ENCODE measurements around the gene FAM76A. TPM values are rescaled to one million over a fixed set of nuclear protein-coding genes. Genes with fewer than 3 reads are reported as not detected.
"Not testable (repeated sequence)": the region's sequence is repeated elsewhere in the genome, so short reads cannot be mapped to it uniquely, and the experiment has no call there.

The FAM76A gene
- total RNA-seq, 1 donor from 2014 or later = 12.7 TPM

DNA sequence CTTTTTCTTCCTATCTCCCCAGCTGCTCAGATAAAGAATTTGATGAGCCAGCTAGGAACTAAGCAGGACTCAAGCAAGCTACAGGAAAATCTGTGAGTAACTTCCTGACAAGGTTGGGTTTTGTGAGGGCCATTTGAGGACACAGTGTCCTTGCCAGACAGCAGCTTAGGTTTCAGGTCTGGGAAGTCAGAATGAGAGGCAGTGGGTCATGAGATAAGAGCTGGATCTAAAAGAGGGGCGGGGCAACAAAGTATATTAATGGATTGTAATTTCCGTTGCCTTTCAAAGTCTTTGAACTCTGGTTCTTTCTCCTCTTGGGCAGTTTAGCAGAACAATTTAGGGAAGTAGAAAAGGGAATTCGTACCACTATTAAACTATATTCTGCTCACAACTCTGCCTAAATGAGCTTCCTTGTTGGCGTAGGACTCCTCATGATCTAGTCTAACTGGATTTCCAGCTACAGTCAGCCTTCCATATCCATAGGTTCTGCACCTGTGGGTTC lies 63.8 kb downstream of the FAM76A start:
- TF ChIP-seq, protein P1, sequence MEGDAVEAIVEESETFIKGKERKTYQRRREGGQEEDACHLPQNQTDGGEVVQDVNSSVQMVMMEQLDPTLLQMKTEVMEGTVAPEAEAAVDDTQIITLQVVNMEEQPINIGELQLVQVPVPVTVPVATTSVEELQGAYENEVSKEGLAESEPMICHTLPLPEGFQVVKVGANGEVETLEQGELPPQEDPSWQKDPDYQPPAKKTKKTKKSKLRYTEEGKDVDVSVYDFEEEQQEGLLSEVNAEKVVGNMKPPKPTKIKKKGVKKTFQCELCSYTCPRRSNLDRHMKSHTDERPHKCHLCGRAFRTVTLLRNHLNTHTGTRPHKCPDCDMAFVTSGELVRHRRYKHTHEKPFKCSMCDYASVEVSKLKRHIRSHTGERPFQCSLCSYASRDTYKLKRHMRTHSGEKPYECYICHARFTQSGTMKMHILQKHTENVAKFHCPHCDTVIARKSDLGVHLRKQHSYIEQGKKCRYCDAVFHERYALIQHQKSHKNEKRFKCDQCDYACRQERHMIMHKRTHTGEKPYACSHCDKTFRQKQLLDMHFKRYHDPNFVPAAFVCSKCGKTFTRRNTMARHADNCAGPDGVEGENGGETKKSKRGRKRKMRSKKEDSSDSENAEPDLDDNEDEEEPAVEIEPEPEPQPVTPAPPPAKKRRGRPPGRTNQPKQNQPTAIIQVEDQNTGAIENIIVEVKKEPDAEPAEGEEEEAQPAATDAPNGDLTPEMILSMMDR (IDR thresholded peaks at IDR 0.05) = no peak
- peak overlapping the region; percentile 9 for H3K27ac Mint-ChIP-seq (ENCODE audit: unreplicated experiment)
- DNase-seq (ENCODE audit: extremely low spot score, unreplicated experiment) = no peak
- H3K9me3 Mint-ChIP-seq (ENCODE audit: unreplicated experiment) = no peaks in the 10 kb centered on the region
- peaks cover 27% of the 10 kb centered on the region for H3K36me3 Mint-ChIP-seq (ENCODE audit: unreplicated experiment)
- no peaks in the 10 kb centered on the region for H3K27me3 Mint-ChIP-seq (ENCODE audit: unreplicated experiment)
- peaks cover 8% of the 10 kb centered on the region for H3K4me1 Mint-ChIP-seq (ENCODE audit: unreplicated experiment)
- H3K4me3 Mint-ChIP-seq (ENCODE audit: unreplicated experiment) = no peak overlapping the region

DNA sequence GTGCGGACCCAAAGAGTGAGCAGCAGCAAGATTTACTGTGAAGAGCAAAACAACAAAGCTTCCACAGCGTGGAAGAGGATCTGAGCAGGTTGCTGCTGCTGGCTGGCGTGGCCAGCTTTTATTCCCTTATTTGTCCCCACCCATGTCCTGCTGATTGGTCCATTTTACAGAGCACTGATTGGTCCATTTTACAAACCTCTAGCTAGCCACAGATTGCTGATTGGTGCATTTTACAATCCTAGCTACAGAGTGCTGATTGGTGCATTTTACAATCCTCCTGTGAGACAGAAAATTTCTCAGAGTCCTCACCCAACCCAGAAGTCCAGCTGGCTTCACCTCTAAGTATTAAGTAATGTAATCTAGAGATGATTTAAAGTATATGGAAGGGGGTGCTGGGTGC lies 64.5 kb downstream of the FAM76A start:
- not testable (repeated sequence) for H3K27ac Mint-ChIP-seq (ENCODE audit: unreplicated experiment); H3K27me3 Mint-ChIP-seq (ENCODE audit: unreplicated experiment); H3K4me1 Mint-ChIP-seq (ENCODE audit: unreplicated experiment); DNase-seq (ENCODE audit: extremely low spot score, unreplicated experiment); H3K4me3 Mint-ChIP-seq (ENCODE audit: unreplicated experiment); H3K9me3 Mint-ChIP-seq (ENCODE audit: unreplicated experiment)
- peaks cover 28% of the 10 kb centered on the region for H3K36me3 Mint-ChIP-seq (ENCODE audit: unreplicated experiment)

DNA sequence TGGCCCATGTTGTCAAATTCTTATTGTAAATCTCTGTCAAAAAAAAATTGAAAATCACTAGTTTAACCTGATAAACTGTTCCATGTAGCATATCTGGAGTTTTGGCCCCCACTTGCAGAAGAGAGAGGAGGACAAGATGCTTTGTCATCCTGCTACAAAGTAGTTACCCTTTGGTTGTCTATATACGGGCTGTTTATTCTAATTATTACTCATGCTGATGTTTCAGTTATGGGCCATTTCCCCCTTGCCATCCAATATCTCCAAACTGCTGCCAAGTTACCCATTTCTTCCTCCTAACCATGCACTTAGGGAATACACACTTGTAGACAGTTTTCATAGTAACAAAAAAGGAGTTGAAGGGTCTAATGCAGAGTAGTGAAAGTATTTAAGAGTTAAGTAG lies 69.8 kb downstream of the FAM76A start:
- Mint-ChIP-seq H3K27ac (ENCODE audit: unreplicated experiment) (no peak overlapping the region), H3K4me1 (ENCODE audit: unreplicated experiment) (no peaks in the 10 kb centered on the region)

DNA sequence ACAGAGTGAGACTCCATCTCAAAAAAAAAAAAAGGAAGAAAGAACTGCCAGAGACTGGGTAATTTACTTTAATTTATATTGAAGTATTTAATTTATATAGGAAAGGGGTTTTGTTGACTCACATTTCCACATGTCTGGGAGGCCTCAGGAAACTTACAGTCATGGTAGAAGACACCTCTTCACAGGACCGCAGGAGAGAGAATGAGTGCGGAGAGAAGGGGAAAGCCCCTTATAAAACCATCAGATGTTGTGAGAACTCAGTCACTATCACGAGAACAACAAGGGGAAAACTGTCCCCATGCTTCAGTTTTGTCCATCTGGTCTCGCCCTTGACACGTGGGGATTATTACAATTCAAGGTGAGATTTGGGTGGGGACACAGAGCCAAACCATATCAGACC lies 79.0 kb downstream of the FAM76A start:
- H3K4me1 Mint-ChIP-seq (ENCODE audit: unreplicated experiment) = no peaks in the 10 kb centered on the region
- H3K4me3 Mint-ChIP-seq (ENCODE audit: unreplicated experiment) = no peak overlapping the region
- peaks cover 31% of the 10 kb centered on the region for H3K36me3 Mint-ChIP-seq (ENCODE audit: unreplicated experiment)
- TF ChIP-seq, protein P1 (IDR thresholded peaks at IDR 0.05) = no peak
- H3K27ac Mint-ChIP-seq (ENCODE audit: unreplicated experiment) = no peak overlapping the region
- H3K27me3 Mint-ChIP-seq (ENCODE audit: unreplicated experiment) = no peaks in the 10 kb centered on the region
- DNase-seq (ENCODE audit: extremely low spot score, unreplicated experiment) = no peak
- no peaks in the 10 kb centered on the region for H3K9me3 Mint-ChIP-seq (ENCODE audit: unreplicated experiment)

More for the DNA sequence above, 69.8 kb downstream of the FAM76A start:
- H3K4me3 Mint-ChIP-seq (ENCODE audit: unreplicated experiment) = no peak overlapping the region
- no peaks in the 10 kb centered on the region for H3K9me3 Mint-ChIP-seq (ENCODE audit: unreplicated experiment)
- H3K27me3 Mint-ChIP-seq (ENCODE audit: unreplicated experiment) = no peaks in the 10 kb centered on the region
- TF ChIP-seq, protein P1 (IDR thresholded peaks at IDR 0.05) = no peak
- DNase-seq (ENCODE audit: extremely low spot score, unreplicated experiment) = no peak
- peaks cover 38% of the 10 kb centered on the region for H3K36me3 Mint-ChIP-seq (ENCODE audit: unreplicated experiment)

DNA sequence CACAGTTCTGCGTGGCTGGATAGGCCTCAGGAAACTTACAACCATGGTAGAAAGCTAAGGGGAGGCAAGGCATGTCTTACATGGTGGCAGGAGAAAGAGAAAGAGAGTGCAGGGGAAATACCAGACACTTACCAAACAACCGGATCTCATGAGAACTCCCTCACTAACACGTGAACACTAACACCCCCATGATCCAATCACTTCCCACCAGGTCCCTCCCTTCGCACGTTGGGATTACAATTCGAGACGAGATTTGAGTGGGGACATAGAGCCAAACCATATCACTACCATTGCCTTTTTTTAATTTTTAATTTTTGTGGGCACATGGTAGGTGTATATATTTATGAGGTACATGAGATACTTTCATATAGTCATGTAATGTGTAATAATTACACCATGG lies 81.0 kb downstream of the FAM76A start:
- TF ChIP-seq, protein P1 (IDR thresholded peaks at IDR 0.05) = no peak
- no peaks in the 10 kb centered on the region for H3K4me1 Mint-ChIP-seq (ENCODE audit: unreplicated experiment)
- no peak for DNase-seq (ENCODE audit: extremely low spot score, unreplicated experiment)
- H3K27me3 Mint-ChIP-seq (ENCODE audit: unreplicated experiment) = no peaks in the 10 kb centered on the region
- no peak overlapping the region for H3K4me3 Mint-ChIP-seq (ENCODE audit: unreplicated experiment)
- peaks cover 27% of the 10 kb centered on the region for H3K36me3 Mint-ChIP-seq (ENCODE audit: unreplicated experiment)
- H3K27ac Mint-ChIP-seq (ENCODE audit: unreplicated experiment) = no peak overlapping the region
- no peaks in the 10 kb centered on the region for H3K9me3 Mint-ChIP-seq (ENCODE audit: unreplicated experiment)

DNA sequence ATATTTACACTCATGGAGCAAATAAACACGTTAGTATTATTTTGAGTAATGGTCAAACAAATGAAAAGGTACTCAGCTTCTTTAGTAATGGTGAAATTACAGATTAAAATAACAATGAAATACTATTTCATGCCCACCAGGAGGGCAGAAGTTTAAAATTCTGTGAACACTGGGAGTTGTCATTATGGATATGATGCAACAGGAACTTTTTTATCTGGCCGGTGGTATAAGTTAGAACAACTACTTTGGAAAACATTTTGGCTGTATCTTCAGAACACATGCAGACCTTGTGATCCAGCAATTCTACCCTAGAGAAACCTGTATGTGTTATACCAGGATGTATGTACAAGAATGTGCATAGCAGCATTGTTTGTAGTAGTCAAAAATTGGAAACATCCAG lies 81.6 kb downstream of the FAM76A start:
- Mint-ChIP-seq H3K27ac (ENCODE audit: unreplicated experiment) (no peak overlapping the region), H3K36me3 (ENCODE audit: unreplicated experiment) (peaks cover 26% of the 10 kb centered on the region)

DNA sequence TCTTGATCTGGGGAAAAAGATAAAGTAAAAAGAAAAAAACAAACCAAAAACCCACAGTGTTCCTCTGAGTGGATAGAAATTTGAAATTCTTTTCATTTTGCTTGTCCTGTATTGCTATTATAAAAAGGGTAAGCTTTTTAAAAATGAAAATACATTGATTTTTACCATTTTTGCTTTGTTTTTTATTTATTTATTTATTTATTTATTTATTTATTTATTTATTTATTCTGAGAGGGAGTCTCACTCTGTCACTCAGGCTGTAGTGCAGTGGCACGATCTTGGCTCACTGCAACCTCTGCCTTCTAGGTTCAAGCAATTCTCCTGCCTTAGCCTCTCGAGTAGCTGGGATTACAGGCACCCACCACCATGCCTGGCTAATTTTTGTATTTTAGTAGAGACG lies 82.4 kb downstream of the FAM76A start:
- not testable (repeated sequence) for H3K27me3 Mint-ChIP-seq (ENCODE audit: unreplicated experiment); H3K4me1 Mint-ChIP-seq (ENCODE audit: unreplicated experiment); H3K4me3 Mint-ChIP-seq (ENCODE audit: unreplicated experiment); DNase-seq (ENCODE audit: extremely low spot score, unreplicated experiment); H3K9me3 Mint-ChIP-seq (ENCODE audit: unreplicated experiment)
- Mint-ChIP-seq H3K36me3 (ENCODE audit: unreplicated experiment) (peaks cover 23% of the 10 kb centered on the region), H3K27ac (ENCODE audit: unreplicated experiment) (peak overlapping the region; percentile 21)

More for the DNA sequence above, 81.6 kb downstream of the FAM76A start:
- no peak for DNase-seq (ENCODE audit: extremely low spot score, unreplicated experiment)
- Mint-ChIP-seq H3K4me3 (ENCODE audit: unreplicated experiment) (no peak overlapping the region), H3K4me1 (ENCODE audit: unreplicated experiment) (no peaks in the 10 kb centered on the region), H3K27me3 (ENCODE audit: unreplicated experiment) (no peaks in the 10 kb centered on the region), H3K9me3 (ENCODE audit: unreplicated experiment) (no peaks in the 10 kb centered on the region)
- TF ChIP-seq, protein P1 (IDR thresholded peaks at IDR 0.05) = no peak
